Keratinocyte (primary cell): ENCODE results near the gene RASD1. TPM values are rescaled to one million over a fixed set of nuclear protein-coding genes. Genes with fewer than 3 reads are reported as not detected.

Experiments
- DNase-seq: peaks from one replicate; pipeline ENCODE4 v3.0.0-alpha.2; 2011; ENCODE audit warnings: low read depth, missing footprints, low spot score
- FAIRE-seq: peaks from 2 replicates; lab custom pipeline; 2011; peaks lifted over from hg19 to GRCh38; lab: Jason Lieb, UNC
- H2AFZ ChIP-seq: 2 replicates; pipeline ENCODE4 v1.6.0; 2012; ENCODE audit warnings: low read length, control low read depth, inconsistent platforms; ENCODE audit not compliant: control insufficient read depth
- H3K27ac ChIP-seq: 2 replicates; pipeline ENCODE4 v1.5.1; 2011; ENCODE audit warnings: low read length; ENCODE audit not compliant: control insufficient read depth, insufficient read depth
- H3K27me3 ChIP-seq: 3 replicates; pipeline ENCODE4 v1.6.0; 2011; ENCODE audit warnings: low read length; ENCODE audit not compliant: control insufficient read depth, insufficient read depth; ENCODE audit errors: extremely low read depth
- H3K36me3 ChIP-seq, 2 experiments: 2 replicates in 1 of 2; 3 replicates in 1 of 2; pipeline ENCODE4 v1.5.1; 2011; ENCODE audit warnings: low read length in 2 of 2, mild to moderate bottlenecking in 1 of 2; ENCODE audit not compliant: control insufficient read depth in 2 of 2, insufficient read depth in 2 of 2; ENCODE audit errors: extremely low read depth in 1 of 2
- H3K4me1 ChIP-seq: 3 replicates; pipeline ENCODE4 v1.5.1; 2011; ENCODE audit warnings: low read length; ENCODE audit not compliant: control insufficient read depth, insufficient read depth; ENCODE audit errors: extremely low read depth
- H3K4me2 ChIP-seq: 3 replicates; pipeline ENCODE4 v1.6.0; 2011; ENCODE audit warnings: low read depth, low read length; ENCODE audit not compliant: control insufficient read depth, insufficient read depth; ENCODE audit errors: extremely low read depth
- H3K4me3 ChIP-seq, 3 experiments: fragments of 200-600 bp in 1 of 3; sonication (generic) in 1 of 3; 2 replicates in 2 of 3; 3 replicates in 1 of 3; pipeline ENCODE4 v1.5.1; 2011 to 2016; ENCODE audit warnings: low read length in 3 of 3, mild to moderate bottlenecking in 3 of 3, control low read depth in 2 of 3, inconsistent platforms in 1 of 3, low read depth in 1 of 3, mixed read lengths in 1 of 3, mixed run types in 1 of 3, moderate library complexity in 1 of 3; ENCODE audit not compliant: control insufficient read depth in 2 of 3, insufficient read depth in 2 of 3; ENCODE audit errors: extremely low read depth in 1 of 3
- H3K79me2 ChIP-seq: 2 replicates; pipeline ENCODE4 v1.6.0; 2012; ENCODE audit warnings: low read length; ENCODE audit not compliant: control insufficient read depth, insufficient read depth
- H3K9ac ChIP-seq: 3 replicates; pipeline ENCODE4 v1.6.0; 2011; ENCODE audit warnings: low read length; ENCODE audit not compliant: control insufficient read depth, insufficient read depth; ENCODE audit errors: extremely low read depth
- H3K9me1 ChIP-seq: 3 replicates; pipeline ENCODE4 v1.6.0; 2011; ENCODE audit warnings: low read length; ENCODE audit not compliant: control insufficient read depth, insufficient read depth; ENCODE audit errors: extremely low read depth
- H3K9me3 ChIP-seq: 2 replicates; pipeline ENCODE4 v1.5.1; 2012; ENCODE audit warnings: low read depth, low read length; ENCODE audit not compliant: control insufficient read depth
- H4K20me1 ChIP-seq: 3 replicates; pipeline ENCODE4 v1.6.0; 2011; ENCODE audit warnings: low read length; ENCODE audit not compliant: control insufficient read depth, insufficient read depth; ENCODE audit errors: extremely low read depth
- CTCF ChIP-seq, 3 experiments: IDR thresholded peaks in 1 of 3; conservative IDR thresholded peaks in 1 of 3; optimal IDR thresholded peaks in 1 of 3; 2 replicates in 2 of 3; 3 replicates in 1 of 3; pipeline versions ENCODE3 to v1.5.1; 2011; ENCODE audit warnings: low read length in 3 of 3, mild to moderate bottlenecking in 3 of 3, moderate library complexity in 2 of 3, control low read depth in 1 of 3, inconsistent platforms in 1 of 3; ENCODE audit not compliant: insufficient read depth in 2 of 3; ENCODE audit errors: extremely low read depth in 1 of 3
- EZH2 ChIP-seq: IDR thresholded peaks from one replicate; pipeline ENCODE4 v1.6.1; 2012; ENCODE audit warnings: inconsistent platforms, mild to moderate bottlenecking, low read length, moderate library complexity
- dilution Hi-C: fragments of 300-500 bp; cut with MboI; formaldehyde crosslinking; loops from one replicate; pipeline ENCODE4 v1.7.0; 2020; ENCODE audit warnings: low sequenced_read_pairs; ENCODE audit not compliant: extremely low pct_ligation_motif_present
- polyA plus RNA-seq, 5 experiments: library from polyadenylated mRNA; depleted of rRNA in 3 of 5; stranded (reverse) in 3 of 5; stranded (forward) in 1 of 5; unstranded in 1 of 5; fragments of >200 nt; gene quantifications; 1 replicate in 1 of 5; 2 replicates in 3 of 5; 3 replicates in 1 of 5; pipeline versions ENCODE4 v1.2.1 to v1.2.3, GENCODE V29; 2011 to 2012; ENCODE audit warnings: missing spikeins in 2 of 5, low read depth in 1 of 5, low replicate concordance in 1 of 5

RASD1 gene
- polyA plus RNA-seq, 1 donor (not counting 4 experiments of a cell fraction or from before 2014, with no cell fraction given), result 0.20 TPM

- H2AFZ ChIP-seq, result no peak overlapping the region
- no peak for DNase-seq
- H3K9me3 ChIP-seq, result no peaks in the 10 kb centered on the region
- H3K79me2 ChIP-seq, result no peaks in the 10 kb centered on the region
- H4K20me1 ChIP-seq, result peaks cover 10% of the 10 kb centered on the region
- H3K9me1 ChIP-seq, result no peaks in the 10 kb centered on the region
- H3K4me2 ChIP-seq, result no peak overlapping the region
- no peaks in the 10 kb centered on the region for H3K4me1 ChIP-seq
- no peak overlapping the region for H3K9ac ChIP-seq
- no peak overlapping the region for H3K4me3 ChIP-seq
- no peak for FAIRE-seq
- TF ChIP-seq EZH2, result no peak
- no peak for TF ChIP-seq CTCF (optimal IDR thresholded peaks at IDR 0.05 in 1 of 3, IDR thresholded peaks at IDR 0.05 in 1 of 3, conservative IDR thresholded peaks at IDR 0.05 in 1 of 3; ENCODE audit: extremely low read depth in 1 of 3, insufficient read depth in 2 of 3, low read length in 3 of 3)
- no peaks in the 10 kb centered on the region for H3K36me3 ChIP-seq
- no peak overlapping the region for H3K27ac ChIP-seq
- dilution Hi-C loops, result no loop called here
- H3K27me3 ChIP-seq, result peaks cover 44% of the 10 kb centered on the region
These were observed 8.3 kb upstream of the RASD1 start for GRCh38 chr17:17504341-17505140.

DNA sequence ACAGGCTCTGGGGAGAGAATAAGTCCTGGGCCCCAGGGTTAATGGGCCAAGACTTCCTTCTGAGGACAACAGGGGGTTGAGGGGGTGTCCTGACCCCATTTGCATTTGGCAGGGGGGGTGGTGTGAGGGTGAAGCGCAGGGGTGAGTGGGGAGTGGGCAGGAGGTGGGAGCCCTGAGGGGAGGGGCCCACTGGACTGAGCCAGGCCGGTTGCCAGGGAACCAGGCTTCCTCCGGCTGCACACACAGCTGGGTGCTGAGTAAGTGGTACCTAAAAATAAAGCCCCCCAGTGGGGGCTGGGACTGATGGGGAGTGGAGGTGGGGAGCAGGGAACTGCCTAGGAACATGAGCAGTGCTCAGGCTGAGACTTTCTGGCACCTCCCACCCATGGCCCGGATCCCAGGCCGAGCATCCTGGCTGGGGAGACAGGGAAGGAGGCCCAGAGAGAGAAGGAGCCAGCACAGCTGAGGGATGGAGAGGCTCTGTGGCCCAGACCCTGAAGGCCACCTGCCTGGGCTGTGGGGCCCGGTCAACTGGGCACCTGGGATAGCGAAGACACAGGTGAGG is 7.5 kb upstream of the RASD1 start:
- Histone ChIP-seq H3K79me2 (no peaks in the 10 kb centered on the region), H3K36me3 (no peaks in the 10 kb centered on the region), H3K27me3 (peaks cover 49% of the 10 kb centered on the region), H3K9ac (no peak overlapping the region), H3K4me1 (no peaks in the 10 kb centered on the region), H3K4me3 (no peak overlapping the region), H3K9me1 (no peaks in the 10 kb centered on the region), H4K20me1 (peaks cover 7% of the 10 kb centered on the region), H3K4me2 (no peak overlapping the region), H3K27ac (no peak overlapping the region), H3K9me3 (no peaks in the 10 kb centered on the region), H2AFZ (no peak overlapping the region)
- DNase-seq, result no peak
- dilution Hi-C loops, result no loop called here
- no peak for FAIRE-seq
- TF ChIP-seq EZH2 (no peak), CTCF (optimal IDR thresholded peaks at IDR 0.05 in 1 of 3, IDR thresholded peaks at IDR 0.05 in 1 of 3, conservative IDR thresholded peaks at IDR 0.05 in 1 of 3; ENCODE audit: extremely low read depth in 1 of 3, insufficient read depth in 2 of 3, low read length in 3 of 3) (no peak)
